Vagina (tissue), 2 donors: Measurements from ENCODE around the gene AMBP.

Experiments used
- CTCF ChIP-seq, 3 experiments: fragments of 450-650 bp in 2 of 3; fragments of 200-600 bp in 1 of 3; sonication (generic) in 1 of 3; IDR thresholded peaks; one replicate each; pipeline ENCODE4 v1.5.1; 2017 to 2019; ENCODE audit warnings: antibody characterized with exemption in 3 of 3, mild to moderate bottlenecking in 2 of 3, moderate library complexity in 2 of 3
- POLR2A ChIP-seq, 2 donors: fragments of 450-650 bp; IDR thresholded peaks; one replicate each; pipeline ENCODE4 v1.6.1; 2017; ENCODE audit warnings: antibody characterized with exemption in 2 of 2, mild to moderate bottlenecking in 2 of 2, moderate library complexity in 2 of 2
- POLR2AphosphoS5 ChIP-seq, 2 donors: sonication (generic); formaldehyde crosslinking; IDR thresholded peaks; one replicate each; pipeline ENCODE4 v1.9.0; 2017; ENCODE audit warnings: antibody characterized with exemption in 2 of 2, mild to moderate bottlenecking in 2 of 2, low read depth in 1 of 2; ENCODE audit not compliant: insufficient read depth in 1 of 2

GRCh38 chr9:114065304-114065703, 12.8 kb downstream of the AMBP start:
- no peak for TF ChIP-seq CTCF (IDR thresholded peaks at IDR 0.05)
- no peak for TF ChIP-seq POLR2A (IDR thresholded peaks at IDR 0.05)
- no peak for TF ChIP-seq POLR2AphosphoS5 (IDR thresholded peaks at IDR 0.05; ENCODE audit: insufficient read depth in 1 of 2, low read depth in 1 of 2)
